ENCODE data around the gene ZNF335. TPM values are rescaled to one million over a fixed set of nuclear protein-coding genes. Genes with fewer than 3 reads are reported as not detected.
A peak's percentile ranks its signal among the peaks of the same experiment; 100 is the strongest.
"Not testable (repeated sequence)": the region's sequence is repeated elsewhere in the genome, so short reads cannot be mapped to it uniquely, and the experiment has no call there.

Gene ZNF335
- total and polyA plus RNA-seq, 12 donors, result 4.9 to 13.1 (median 7.3) TPM

- 92% methylated on average over 16 of the region's 16 CpGs for WGBS, 2 donors
- Histone ChIP-seq H3K4me1 (no peaks in the 10 kb centered on the region), H3K9me3 (peaks cover 0 to 6% (median 0%) of the 10 kb centered on the region in 11 donors), H3K36me3 (peaks cover 0 to 100% (median 79%) of the 10 kb centered on the region in 9 donors), H3K27me3 (no peaks in the 10 kb centered on the region), H3K27ac (no peak overlapping the region), H3K4me3 (no peak overlapping the region)
- TF ChIP-seq, protein P1, sequence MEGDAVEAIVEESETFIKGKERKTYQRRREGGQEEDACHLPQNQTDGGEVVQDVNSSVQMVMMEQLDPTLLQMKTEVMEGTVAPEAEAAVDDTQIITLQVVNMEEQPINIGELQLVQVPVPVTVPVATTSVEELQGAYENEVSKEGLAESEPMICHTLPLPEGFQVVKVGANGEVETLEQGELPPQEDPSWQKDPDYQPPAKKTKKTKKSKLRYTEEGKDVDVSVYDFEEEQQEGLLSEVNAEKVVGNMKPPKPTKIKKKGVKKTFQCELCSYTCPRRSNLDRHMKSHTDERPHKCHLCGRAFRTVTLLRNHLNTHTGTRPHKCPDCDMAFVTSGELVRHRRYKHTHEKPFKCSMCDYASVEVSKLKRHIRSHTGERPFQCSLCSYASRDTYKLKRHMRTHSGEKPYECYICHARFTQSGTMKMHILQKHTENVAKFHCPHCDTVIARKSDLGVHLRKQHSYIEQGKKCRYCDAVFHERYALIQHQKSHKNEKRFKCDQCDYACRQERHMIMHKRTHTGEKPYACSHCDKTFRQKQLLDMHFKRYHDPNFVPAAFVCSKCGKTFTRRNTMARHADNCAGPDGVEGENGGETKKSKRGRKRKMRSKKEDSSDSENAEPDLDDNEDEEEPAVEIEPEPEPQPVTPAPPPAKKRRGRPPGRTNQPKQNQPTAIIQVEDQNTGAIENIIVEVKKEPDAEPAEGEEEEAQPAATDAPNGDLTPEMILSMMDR (IDR thresholded peaks at IDR 0.05), result no peak
- ATAC-seq, result no peak
- DNase-seq, result no peak
- intact Hi-C loops (cut with DNase I), result no loop called here
These were observed 12.9 kb downstream of the ZNF335 start for GRCh38 chr20:45959126-45959525.

DNA sequence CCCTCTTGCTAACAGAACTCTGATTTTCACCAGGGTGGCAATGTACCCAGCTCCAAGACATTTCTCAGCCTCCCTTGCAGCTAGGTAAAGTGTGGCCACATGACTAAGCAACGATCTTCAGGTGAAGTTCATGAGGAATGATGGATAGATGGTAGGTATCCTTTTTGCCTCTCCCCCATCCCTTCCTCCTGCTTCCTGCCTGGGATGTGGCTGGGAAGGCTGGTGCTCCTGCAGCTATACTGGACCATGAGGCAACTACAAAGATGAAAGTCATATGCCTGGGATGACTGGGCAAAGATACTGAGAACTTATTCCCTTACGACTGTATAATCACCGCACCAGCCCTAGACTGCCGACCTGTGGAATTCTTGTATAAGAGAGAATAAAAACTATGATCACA lies 13.4 kb downstream of the ZNF335 start:
- WGBS, 2 donors, result 97 to 100% methylated on average over 4 of the region's 4 CpGs
- Histone ChIP-seq H3K36me3 (peaks cover 0 to 100% (median 73%) of the 10 kb centered on the region in 9 donors), H3K9me3 (peaks cover 0 to 6% (median 0%) of the 10 kb centered on the region in 11 donors), H3K27me3 (no peaks in the 10 kb centered on the region), H3K27ac (no peak overlapping the region), H3K4me3 (no peak overlapping the region), H3K4me1 (no peaks in the 10 kb centered on the region)
- intact Hi-C loops (cut with DNase I), result no loop called here
- TF ChIP-seq, protein P1 (IDR thresholded peaks at IDR 0.05), result no peak
- no peak for DNase-seq
- ATAC-seq, result no peak

DNA sequence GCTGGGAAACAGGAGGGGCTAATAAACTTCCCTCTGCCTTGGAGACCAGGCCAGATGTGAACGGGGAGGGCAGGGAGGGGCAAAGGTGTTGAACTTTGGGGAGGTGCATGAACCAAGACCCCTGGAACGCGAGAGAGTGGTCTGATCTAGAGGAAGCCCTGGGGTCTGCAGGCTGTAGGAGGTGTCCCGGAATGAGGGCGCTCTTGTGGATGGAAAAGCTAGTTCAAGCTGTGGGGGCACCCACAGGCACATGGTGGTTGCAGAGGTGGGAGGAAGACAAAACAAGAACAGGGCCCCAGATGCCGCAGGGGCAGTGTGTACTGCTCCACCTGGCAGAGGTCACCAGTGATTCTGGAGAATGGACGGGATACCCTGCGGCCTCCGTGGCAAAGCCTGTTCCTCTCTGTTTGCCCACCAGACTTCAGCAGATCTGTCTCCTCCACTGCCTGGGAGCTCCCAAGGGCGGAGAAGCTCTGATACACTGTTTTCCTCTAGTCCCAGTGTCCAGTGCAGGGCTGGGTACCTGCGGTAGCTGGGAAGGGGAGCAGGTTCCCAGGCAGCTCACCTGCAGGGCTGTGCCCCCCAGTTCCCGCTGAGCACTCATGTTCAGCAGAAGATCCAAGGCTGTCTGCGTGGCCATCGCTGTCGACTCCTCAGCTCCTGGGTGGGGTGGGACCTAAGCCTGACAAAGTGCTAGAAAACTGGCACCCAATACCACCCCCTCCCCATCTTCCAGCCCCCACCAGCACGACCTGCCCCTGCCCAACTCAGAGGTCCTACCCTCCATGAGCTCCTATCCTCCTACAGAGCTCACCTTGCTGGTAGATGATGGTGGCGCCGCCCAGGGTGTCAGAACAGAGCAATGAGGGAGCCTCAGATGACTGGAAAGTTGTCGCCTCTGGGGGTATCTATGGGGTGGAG lies 14.7 kb downstream of the ZNF335 start:
- TF ChIP-seq, protein P1 (IDR thresholded peaks at IDR 0.05), result no peak
- Histone ChIP-seq H3K4me1 (no peaks in the 10 kb centered on the region), H3K36me3 (peaks cover 0 to 100% (median 76%) of the 10 kb centered on the region in 9 donors), H3K4me3 (no peak overlapping the region), H3K9me3 (peaks cover 0 to 6% (median 0%) of the 10 kb centered on the region in 11 donors), H3K27me3 (no peaks in the 10 kb centered on the region), H3K27ac (no peak overlapping the region)
- intact Hi-C loops (cut with DNase I), result no loop called here
- DNase-seq (no peak), ATAC-seq (no peak)
- WGBS, 2 donors, result 86 to 90% methylated on average over 19 of the region's 19 CpGs

DNA sequence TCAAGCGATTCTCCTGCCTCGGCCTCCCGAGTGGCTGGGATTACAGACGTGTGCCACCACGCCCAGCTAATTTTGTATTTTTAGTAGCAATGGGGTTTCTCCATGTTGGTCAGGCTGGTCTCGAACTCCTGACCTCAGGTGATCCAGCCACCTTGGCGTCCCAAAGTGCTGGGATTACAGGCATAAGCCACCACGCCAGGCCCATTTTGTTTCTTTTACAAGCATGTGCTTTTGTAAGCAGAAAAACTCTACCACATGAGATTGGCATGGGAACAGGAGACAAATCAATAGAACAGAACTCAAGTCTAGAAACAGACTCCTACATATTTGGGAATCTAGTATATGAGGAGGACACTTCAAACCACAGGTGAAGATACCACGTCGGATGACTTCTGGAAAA lies 15.7 kb downstream of the ZNF335 start:
- H3K27me3 ChIP-seq; H3K4me3 ChIP-seq; H3K27ac ChIP-seq; DNase-seq; H3K4me1 ChIP-seq; ATAC-seq; intact Hi-C loops (cut with DNase I); H3K9me3 ChIP-seq: not testable (repeated sequence)
- H3K36me3 ChIP-seq, result peaks cover 4 to 100% (median 76%) of the 10 kb centered on the region in 9 donors
- 93 to 94% methylated on average over 10 of the region's 10 CpGs for WGBS, 2 donors

- no peak overlapping the region for H3K27ac ChIP-seq
- peaks cover 0 to under 1% (median 0%) of the 10 kb centered on the region in 11 donors for H3K9me3 ChIP-seq
- H3K4me1 ChIP-seq, result no peaks in the 10 kb centered on the region
- H3K36me3 ChIP-seq, result peaks cover 4 to 100% (median 70%) of the 10 kb centered on the region in 9 donors
- no peak overlapping the region for H3K4me3 ChIP-seq
- 93 to 94% methylated on average over 9 of the region's 9 CpGs for WGBS, 2 donors
- TF ChIP-seq, protein P1 (IDR thresholded peaks at IDR 0.05), result no peak
- ATAC-seq (peak in 1 of 8 donors; percentile 5), DNase-seq (no peak)
- intact Hi-C loops (cut with DNase I), result no loop called here
- no peaks in the 10 kb centered on the region for H3K27me3 ChIP-seq
These were observed 18.3 kb downstream of the ZNF335 start for GRCh38 chr20:45953672-45954071.

Measured in heart right ventricle (tissue), 16 donors.